GM19397 (cell line): ENCODE results near the gene CBX2.

Experiments used
- ATAC-seq: cut with Tn5 transposase; IDR thresholded peaks from one replicate; pipeline ENCODE4 v1.9.1; 2021; ENCODE audit warnings: mild to moderate bottlenecking, moderate library complexity; ENCODE audit not compliant: unreplicated experiment

The CBX2 gene

DNA sequence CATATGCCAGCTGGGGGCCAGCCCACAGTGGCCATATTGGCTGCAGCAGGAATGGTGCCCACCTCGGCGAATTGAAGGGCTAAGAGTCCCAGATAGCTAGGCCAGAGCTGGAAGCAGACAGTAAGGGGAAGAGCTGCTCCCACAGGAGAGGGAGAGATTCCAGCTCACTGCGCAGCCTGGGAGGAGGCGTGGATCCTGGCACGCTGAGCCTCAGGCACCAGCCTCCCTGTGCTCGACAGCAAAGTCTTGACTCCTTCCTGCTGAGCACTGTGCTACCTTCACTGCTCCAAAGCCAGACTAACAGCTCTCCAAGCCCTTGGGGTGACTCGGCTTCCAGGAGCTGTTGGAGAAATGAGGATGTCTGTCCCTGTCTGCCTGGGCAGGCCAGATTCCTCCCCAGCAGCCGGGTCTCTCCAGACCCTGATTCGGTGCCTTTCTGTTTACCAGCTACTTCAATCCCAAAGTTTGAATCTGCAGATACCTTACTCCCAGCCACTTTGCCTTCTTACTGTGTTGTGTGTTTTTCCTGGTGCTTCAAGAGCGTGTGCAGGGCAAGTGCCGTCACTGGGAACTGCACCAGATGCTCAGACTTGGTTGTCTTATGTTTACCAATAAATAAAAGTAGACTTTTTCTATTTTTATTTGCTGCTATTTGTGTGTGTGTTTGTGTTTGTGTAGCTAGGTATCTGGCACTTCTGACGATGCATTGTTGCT, 9.1 kb downstream of the CBX2 start:
- ATAC-seq = no peak

DNA sequence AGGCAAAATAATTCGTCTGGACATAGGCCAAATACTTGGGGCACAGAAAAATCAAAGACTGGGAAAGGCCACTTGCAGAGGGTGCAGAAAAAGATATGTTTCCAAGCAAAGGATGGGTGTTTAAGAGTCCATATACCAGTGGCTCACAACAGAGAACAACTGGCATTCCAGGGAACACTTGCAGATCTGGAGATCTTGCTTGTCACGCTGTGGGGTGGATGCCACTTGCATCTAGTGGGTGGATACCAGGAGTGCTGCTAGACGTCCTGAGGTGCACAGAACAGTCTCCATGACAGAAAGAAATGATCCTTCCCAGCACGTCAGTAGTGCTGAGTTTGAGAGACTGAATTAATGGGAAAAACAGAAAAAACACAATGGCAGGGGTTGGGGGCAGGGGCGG, 10.5 kb downstream of the CBX2 start:
- no peak for ATAC-seq

DNA sequence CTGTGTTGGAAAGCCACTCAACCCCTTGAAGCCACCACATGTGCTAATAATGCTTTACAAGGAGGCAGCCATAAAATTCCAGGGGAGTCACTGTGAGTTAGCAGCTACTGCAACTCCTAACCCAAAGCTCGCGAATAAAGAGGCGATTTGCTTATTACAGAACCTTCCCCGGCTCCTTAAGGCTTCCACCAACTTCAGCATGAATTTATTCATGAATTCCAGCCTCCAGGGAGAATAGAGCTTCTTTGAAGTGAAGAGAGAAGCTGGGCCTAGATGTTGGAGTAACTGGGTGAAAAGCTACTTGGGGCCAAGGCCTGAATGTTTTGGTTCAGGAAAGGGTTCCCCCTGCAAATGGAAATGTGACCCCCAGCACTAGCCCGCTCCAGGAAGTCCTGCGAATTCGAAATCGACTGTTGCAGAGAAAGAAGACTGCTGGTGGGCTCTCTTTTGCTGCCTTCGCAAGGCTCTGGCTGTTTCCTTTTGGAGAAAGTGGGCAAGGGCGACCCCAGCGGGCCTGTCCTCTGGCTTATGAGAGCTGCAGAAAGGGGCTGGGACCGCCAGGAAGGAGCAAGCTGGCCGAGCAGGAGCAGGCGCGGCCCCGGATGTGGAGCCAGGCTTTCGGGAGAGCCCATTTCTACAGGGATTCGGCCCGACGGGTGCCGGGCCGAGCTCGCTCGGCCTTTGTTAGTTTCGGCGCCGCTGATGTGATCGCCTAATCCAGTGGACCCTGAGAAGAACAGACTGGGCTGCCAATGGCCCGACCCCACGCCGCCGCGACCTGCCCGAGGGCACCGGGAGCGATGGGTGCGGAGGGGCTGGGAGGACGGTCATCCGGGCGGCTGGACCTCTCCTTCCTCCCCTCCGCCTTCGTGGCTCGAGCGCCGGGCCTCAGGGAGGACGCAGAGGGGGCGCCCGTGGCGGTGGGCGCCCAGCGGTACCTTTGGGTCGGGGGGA, 11.3 kb downstream of the CBX2 start:
- no peak for ATAC-seq

DNA sequence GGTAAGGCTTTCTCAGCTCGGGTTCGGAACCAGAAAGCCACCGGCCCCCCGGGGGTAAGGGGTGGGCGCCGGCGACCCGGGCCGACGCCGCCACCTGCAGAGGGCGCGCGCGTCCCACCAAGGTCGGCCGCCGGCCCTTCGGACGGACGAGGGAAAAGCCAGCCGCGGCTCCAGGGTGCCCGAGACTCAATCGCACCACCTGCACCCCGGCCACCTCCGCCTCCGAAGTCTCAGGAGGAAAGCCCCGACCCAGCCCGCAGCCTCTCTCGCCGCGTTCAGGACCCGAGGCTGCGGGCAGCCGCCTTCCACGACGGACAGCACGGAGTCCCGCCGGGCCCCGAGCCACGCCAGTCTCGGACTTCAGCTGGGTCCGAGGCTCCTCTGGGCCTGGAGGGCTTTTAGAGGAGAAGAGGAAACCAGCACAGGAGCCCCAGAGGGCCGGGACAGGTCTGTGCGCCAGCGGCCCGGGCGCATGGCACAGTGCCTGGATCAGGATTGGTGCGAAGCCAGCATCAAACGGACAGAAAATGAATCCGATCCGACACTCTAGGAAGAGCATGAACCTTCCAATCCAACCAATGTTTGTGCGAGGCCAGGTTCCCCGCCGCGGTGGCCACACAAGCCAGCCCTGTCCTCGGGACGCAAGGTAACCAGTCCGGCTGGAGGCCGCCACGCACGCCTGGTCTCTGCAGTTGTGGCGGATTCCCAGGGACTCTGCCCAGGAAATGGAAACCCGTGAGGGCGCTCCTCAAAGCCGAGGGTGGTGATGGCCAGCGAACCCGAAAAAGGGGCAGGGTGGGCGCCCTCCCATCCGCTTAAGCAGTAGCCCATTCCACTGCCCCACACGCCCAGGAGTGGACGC, 12.2 kb downstream of the CBX2 start:
- no peak for ATAC-seq

GRCh38 chr17:79790805-79791734, 13.1 kb downstream of the CBX2 start:
- no peak for ATAC-seq

DNA sequence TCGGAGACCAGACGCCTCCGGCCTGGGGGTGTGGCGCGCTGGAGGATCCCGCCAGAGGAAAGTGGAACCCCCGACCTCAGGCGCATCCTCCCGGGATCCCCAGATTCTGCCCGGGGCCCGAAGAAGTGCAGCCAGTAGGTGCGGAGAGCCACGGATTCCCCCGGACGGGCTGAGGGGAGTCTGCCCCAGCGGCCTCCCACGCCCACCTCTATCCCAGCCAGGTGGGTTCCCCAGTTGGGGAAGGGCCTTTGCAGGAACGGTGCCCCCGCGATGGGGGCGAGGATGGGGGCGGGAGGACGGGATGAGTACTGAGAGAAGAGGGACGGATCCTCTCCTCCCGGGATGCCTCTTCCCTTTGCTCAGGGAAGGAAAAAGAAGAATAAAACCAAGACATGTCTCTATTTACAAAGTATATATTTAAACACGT, 13.8 kb downstream of the CBX2 start:
- ATAC-seq = no peak

DNA sequence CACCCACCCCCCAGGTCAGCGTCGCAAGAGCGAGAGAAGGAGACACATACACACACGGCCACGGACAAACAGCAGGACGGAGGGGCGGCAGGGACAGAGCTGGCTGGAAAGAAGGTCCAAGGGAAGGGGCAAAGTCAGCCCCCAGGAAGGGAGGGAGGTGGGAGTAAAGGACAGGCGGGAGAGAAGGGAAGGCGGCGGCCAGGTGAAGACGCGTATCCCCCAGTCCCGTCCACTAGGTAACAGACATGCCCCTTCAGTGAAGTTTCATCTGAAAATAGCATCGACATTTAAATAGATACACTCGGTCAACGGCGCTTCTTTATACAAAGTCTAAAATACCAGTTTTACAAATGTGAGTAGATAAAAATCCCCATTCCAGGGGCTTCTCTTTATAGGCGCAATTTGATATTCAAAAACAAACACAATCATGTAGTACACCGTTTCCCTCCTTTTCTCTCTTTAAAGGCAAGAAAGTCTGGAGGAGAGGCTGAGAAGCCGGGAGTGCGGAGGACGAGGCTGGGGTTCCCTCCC, 14.5 kb downstream of the CBX2 start:
- ATAC-seq = no peak

DNA sequence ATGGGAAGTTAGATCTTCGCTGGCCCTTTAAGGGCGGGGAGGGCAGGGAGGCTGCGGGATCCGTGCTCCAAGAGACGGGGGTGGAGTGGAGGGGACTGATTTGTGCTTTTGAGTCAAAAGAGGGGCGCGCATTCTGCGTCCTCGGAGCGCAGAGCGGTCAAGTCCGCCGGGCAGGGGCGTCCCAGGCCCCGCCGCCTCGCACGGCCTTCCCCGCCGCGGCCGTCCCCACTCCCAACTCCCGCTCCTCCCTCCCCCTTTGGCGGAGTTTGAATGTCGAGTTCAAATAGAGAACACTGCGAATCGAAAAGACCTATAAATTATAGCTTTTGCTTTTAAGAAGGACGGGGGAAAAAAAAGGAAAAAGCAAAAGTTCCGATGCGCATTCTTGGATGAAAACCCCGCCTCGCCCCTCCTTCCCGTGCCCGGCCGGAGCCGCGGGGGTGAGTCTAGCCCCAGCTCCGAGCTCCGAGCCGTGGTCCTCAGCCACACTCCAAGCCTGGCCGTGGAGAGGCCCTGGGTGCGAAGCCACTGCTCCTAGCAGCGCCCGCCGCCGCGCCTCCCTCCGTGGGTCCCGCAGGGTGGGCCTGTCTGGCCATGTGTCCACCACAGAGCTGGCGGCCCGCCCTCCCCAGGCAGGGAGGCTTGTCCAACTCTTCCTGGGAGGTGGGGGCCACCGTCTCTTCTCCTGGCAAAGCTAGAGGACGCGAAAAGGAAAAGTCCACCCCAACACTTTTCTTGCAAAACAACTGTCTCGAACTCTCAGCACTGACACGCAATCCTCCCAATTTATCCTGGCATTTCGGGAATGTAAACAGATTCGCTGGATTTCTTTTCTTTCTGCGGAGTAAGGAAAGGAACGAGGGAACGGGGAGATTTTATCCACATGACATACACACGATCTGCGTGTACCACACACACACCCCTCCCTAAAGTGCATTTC, 15.3 kb downstream of the CBX2 start:
- ATAC-seq = no peak

- no peak for ATAC-seq
Observed at GRCh38 chr17:79793924-79794304, 16.0 kb downstream of the CBX2 start.

DNA sequence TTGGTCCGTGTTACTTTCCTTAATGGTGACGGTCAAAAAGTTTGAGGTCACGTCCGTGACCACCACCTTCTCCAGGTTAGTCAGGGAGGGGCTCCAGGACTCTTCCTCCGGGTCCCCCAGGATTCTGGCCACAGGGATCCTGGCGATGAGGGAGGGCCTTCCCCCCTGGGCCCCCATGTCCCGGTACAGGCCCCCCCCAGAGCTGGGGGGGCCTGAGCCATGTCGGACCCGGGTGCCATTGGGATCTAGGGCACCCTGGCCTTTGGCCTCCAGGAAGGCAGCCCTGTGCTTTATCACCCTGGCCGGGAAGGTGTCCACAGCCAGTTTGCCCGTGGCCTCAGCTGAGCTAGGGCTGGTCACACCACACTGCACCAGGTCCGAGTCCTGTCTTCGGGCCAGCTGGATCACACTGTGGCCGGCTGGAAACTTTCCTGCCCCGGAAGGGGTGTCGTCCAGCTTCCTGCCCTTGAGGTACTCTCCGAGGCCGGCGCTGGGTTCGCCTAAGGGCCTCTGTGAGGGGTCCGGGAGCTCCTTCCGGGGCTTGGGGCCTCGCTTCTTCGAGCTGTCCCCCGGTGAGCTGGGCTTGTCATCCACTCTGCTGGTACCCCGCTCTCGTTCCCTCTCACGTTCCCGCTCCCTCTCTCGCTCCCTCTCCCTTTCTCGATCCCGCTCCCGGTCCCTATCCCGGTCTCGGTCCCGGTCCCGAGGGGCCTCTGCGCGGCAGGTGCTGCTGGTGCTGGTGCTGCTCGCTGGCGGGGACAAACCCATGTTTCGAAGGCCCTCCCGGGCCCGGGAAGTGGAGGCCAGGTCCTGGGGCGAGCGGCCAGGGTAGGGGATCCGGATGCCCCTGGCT, 16.9 kb downstream of the CBX2 start:
- no peak for ATAC-seq

DNA sequence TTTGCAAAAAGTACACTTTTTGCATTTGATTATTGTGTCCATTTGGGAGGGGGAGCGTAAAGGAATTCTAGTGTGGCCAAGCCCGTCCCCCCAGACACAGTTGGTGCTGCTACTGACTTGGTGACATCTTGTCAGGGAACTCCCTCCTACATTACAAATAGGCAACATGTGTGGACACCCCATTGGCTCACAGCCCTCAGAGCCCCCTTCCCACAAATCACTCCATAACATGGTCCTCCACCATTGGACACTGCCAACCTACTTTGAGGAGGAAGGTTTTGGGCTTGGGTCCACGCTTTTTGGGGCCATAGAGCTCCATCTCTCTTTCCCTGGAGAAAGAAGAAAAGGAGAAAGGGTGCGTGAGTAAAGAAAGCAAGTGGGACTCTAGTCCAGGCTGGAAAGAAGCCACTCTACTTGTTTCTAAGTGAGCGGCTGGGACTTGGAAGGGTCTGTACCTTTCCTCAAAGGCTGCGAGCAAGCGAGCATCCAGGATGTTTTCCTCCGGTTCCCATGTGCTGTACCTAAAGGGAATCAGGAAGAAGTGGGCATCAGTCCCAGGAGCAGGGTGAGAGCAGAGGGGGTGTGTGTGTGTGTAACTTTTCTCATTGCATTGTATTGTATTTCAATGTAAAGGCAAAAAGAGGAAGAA, 18.0 kb downstream of the CBX2 start:
- ATAC-seq = no peak

GRCh38 chr17:79796444-79796762, 18.5 kb downstream of the CBX2 start:
- no peak for ATAC-seq

GRCh38 chr17:79796763-79797491, 19.0 kb downstream of the CBX2 start, which contains the start of gene CBX8:
TSS of gene CBX8 (minus strand) at chr17:79797077. CDS start at chr17:79796998, 79 bp downstream.
- peak; percentile 87 for ATAC-seq

DNA sequence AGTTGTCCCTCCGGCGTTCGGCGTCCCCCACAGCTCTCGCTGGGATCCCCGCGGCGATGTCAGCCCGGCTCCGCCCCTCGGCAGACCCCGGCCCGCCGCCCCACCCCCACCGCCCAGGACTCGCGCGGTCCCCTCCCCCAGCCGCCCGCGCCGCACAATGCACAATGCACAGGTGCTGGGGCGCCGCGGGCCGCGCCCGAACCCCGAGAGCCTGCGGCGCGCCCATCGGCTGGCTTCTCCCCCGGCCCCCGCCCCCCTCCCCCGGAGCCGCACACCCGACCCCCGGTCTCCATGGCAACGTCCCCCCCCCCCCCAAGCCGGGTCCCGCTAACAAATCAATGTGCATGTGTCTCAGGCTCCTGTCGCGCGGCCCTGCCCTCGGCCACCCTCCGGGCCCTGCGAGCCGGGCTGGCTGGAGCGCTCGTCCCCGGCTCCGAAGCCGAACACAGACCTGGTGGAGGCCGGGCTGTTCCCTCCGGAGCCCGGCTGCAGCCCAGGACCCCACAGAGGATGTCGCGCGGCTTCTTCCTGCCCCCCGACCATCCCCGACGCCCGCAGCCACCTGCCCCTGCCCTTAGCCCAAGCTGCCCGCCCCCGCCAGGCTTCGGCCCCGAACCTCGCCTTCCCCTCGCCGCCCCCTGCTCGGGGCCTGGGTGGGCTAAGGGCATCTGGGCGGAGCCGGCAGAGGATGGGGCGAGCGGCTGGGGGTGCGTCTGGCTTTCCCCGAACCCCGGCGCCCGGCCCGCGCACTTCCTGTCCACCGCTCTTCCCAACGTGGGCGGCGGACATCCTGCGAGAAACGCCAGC, 19.7 kb downstream of the CBX2 start:
- no peak for ATAC-seq

DNA sequence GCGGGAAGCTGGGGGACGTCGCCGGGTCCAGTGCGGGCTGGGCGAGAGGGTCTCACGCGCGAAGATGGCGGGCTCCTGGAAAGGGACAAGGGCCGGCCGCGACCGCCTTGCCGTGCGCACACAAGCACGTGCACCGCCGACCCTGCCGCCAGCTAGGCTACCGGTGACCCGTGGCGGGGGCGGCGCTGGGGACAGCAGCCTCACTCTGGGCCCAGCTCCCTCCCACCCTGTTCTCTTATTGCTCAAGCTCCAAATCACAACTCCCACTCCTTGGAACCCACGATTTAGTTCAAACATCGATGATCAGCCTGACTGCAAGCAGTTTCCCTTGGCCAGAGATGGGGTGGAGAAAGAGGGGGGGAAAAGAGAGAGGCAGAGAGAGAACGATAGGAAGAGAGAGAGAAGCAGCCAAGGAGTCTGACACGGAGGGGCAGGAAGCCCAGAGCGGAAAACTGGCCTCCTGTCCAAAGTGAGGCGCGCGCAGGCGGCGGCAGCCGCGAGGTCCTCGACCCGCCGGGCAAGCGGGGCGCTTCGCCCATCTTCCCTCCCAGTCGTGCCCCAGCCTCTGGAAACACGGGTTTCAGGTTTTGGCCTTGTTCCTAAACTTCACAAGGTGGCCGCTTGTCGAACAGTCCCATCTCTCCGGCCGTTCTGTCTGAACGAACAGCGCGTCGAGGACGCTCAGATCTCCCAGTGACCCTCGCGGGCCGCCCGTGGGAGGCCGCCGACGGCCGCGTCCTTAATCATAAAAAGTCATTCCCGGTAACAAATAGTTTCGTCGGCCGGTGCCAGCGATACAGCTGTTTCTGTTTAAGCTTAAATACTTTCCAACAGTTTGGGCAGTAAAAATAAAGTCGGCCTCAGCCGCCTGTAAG, 20.6 kb downstream of the CBX2 start:
- ATAC-seq = no peak
